Ramos (cell line): Measurements from ENCODE around the gene PARK7.
"Not testable (repeated sequence)": the region's sequence is repeated elsewhere in the genome, so short reads cannot be mapped to it uniquely, and the experiment has no call there.

Experiments used
- in situ Hi-C: fragments of 300-500 bp; cut with MboI; formaldehyde crosslinking; loops from one replicate; pipeline ENCODE4 v1.14.3; 2022; ENCODE audit warnings: low sequenced_read_pairs; ENCODE audit not compliant: unreplicated experiment

The PARK7 gene

DNA sequence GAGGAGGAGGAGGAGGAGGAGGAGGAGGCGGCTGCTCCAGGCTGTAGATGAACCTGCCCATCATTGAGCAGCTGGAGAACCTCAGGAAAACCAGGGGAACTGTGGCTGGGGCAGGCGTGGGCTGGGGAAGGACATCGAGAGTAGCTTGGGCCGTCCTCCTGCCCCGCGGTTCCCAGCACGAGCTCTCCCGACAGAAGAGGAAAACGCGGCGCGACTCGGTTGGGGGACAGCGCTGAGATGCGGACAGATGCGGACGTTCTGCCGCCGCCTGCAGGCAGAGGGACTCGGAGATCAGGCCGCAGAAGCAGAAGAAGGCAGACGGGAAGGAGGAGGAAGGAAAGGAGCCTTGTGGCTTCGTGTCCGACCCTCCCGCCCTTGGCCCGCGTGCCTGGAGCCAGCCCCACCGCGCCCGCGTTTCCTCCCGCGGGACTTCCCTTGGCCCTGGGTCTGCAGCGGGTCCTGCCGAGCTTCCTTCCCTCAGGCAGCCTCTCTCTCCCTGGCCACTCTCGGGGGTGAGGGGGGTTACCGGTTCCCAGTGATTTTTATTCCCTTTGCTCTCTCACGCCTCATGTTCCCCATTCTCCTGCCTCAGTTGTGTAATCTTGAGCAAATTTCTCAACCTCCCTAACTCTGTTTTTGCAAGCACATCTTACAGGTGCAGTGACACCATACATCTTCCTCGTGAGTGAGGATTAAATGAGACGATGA is 19.1 kb upstream of the PARK7 start:
- in situ Hi-C loops: no loop called here

DNA sequence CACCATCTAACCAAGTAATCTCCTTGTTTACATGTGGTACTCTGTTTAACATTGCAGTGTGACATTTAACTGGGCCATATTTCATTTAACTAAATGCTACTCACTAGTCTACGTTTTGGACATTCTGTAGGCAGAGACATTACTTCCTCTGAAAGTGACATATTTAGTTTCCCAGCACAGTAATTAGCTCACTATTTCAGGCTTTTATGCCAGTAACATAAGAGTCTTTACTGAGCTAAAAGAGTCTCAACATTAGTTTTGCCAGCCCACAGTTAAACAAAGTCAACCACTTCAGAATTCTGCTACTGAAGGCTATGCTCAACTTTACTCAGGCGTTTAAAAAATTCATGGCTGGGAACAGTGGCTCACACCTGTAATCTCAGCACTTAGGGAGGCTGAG is 18.3 kb upstream of the PARK7 start:
- in situ Hi-C loops: no loop called here

DNA sequence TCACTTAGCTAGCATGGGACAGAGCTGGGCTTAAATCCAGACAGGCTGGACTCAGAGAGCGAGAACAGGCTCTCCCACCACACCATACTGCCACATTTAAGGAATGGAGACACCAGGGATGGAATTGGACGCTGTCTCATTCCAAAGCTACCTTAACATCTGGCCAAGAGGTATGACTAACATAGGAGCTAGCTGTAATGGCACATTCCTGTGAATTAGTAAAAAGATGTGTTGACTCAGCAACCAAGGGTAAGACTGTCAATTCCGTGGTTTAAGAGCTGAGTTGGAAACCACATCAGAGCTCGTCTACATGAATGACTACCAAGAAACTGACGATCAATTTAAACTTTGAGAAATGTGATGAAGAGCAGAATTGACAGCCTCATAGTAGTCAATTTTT is 12.6 kb upstream of the PARK7 start:
- in situ Hi-C loops: no loop called here

DNA sequence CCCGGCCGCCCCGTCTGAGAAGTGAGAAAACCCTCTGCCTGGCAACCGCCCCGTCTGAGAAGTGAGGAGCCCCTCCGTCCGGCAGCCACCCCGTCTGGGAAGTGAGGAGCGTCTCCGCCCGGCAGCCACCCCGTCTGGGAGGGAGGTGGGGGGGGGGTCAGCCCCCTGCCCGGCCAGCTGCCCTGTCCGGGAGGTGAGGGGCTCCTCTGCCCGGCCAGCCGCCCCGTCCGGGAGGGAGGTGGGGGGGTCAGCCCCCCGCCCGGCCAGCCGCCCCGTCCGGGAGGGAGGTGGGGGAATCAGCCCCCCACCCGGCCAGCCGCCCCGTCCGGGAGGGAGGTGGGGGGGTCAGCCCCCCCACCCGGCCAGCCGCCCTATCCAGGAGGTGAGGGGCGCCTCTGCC is 8.7 kb upstream of the PARK7 start:
- in situ Hi-C loops: not testable (repeated sequence)

DNA sequence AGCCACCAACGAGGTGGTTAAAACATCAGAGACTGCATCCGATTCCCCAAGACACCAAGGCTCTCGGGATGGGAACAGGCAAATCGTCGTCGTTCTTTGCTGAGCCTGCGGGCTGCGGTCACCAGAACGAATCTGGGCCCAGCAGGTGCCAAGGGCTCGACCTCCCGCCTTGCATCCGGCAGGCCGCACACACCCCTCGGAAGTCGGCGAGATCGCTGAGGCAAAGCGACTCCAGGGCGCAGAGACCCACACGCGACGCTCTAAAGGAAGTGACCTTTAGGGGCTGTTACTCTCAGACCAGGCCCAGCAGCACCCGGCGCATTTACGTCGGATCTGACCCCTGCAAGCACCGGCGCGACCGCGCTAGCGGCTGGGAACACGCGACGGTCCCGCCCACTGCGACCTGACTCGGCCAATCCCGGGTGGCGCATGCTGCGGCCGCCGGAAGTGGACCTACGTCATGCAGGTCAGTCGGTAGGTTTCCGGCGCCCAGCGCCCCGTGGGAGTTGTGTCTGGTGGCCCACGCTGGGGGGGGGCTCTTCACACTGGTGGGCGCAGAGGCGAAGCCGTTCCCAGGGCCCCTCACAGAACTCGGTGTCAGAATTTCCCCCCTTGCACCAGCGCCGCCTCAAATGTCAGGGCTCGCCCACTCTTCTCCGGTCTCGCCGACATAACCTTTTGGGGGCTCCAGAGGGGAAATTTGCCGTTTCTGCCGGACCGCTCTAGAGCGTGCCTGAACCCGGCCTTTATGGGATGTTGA is 7.5 kb upstream of the PARK7 start:
- in situ Hi-C loops: no loop called here

DNA sequence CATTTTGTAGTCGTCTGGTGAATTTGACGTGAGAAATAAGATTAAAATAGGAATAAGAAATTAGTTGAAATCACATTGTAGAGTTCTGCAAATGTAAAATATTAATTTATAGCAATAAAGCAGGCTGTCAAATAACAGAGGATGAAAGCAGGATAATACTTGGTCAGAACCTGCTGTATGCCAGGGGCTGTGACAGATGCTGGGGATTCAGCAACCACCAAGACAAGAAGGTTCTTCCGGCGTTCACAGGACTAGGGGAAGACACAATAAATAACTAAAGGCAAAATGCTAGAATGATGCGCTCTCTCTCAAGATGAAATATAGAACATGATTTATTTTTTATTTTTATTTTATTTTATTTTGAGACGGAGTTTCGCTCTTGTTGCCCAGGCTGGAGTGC is 6.8 kb upstream of the PARK7 start:
- in situ Hi-C loops: no loop called here

DNA sequence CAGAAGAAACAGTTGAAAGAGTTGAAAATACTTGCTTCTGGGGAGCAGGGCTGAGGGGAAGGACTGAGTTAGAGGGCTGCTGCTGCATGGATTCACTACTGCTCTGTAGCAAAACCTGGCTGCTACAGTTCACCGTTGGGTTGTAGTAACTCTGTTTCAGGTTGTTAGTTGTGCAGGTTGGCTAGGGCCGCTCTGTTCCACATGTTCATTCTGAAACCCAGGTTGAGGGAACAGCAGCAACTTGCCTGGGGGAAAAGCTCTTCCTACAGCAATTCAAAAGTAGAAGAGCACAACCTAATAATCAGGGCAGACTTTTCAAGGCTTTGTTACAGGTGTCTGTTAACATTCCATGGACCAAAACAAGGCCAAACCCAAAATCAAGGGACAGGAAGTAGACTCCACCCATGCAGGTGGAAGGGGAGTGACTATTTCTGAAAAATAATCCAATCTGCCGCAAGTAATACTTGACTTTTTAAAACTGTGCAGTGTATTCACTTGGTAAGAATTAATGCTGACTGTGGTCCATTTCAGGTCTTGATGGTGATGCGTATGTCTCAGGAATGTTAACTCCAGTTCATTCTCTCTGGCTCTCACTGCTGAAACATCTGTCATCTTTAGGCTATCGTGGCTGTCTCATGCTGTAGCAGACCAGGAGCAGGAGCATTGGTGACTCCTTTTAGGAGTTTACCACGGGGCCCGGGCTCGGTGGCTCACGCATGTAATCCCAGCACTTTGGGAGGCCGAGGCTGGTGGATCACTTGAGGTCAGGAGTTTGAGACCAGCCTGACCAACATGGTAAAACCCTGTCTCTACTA is 5.1 kb upstream of the PARK7 start:
- in situ Hi-C loops: no loop called here

DNA sequence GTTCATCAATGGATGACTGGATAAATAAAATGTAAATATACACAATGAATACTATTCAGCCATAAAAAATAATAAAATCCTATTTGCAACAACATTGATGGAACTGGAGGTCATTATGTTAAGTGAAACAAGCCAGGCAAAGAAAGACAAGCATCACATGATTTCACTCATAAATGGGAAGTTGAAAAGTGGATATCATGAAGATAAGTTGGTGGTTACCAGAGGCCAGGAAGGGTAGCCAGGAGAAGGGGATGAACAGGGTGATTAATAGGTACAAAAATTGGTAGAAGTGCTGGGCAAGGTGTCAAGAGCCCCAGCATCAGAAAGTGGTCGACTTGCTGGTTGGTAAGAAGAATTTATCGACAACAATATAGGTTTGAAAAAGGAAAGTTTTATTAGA is 1.3 kb upstream of the PARK7 start:
- in situ Hi-C loops: no loop called here

DNA sequence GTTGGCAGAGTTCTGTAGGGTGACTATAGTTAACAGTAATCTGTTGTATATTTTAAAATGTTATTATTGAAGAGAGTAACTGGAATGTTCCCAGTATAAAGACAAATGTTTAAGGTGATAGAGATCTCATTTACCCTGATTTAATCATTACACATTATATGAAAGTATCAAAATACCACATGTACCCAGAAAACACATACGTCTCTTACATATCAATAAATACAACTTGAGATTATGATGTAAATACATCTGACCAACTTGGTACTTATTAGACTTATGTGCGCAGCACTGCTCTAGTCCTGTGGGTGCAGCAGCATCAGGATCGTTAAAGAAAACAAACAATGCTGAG is 670 bp upstream of the PARK7 start:
- in situ Hi-C loops: no loop called here

DNA sequence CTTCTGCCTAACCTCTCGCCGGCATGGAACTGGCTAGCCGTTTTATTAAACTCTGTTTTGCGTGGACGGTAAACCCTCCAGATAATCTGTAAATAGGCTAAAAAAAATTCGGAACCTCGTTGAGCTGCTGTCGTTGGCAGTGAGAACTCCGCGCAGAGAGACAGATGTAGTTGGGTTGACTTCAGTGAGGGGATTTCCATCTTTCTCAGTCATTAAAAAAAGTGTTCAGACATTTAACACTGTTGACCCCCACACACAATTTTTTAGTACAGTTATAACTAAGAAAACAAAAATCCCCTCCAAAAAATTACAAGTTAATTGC is 464 bp downstream of the PARK7 start:
- in situ Hi-C loops: no loop called here

DNA sequence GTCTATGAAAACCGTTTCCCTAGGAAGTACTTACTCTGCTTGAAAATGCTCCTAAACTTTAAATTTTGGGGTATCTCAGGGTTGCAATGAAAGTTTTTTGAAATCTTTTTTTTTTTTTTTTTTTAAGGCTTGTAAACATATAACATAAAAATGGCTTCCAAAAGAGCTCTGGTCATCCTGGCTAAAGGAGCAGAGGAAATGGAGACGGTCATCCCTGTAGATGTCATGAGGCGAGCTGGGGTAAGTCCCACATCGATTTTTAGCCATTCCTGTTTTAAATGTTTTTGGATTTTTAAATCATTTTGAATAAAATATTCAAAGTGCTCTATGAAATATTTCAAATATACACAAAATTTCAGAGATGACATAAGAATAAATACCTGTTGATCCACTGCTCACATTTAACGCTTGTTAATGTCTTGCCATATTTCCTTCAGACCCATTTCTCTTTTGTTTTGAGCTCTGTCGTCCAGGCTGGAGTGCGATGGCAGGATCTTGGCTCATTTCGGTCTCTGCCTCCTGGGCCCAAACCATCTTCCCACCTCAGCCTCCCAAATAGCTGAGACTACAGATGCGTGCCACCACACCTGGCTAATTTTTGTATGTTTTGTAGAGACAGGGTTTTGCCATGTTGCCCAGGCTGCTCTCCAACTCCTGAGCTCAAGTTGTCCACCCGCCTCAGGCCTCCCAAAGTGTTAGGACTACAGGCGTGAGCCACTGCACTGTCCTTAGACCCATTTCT is 1.3 kb downstream of the PARK7 start:
- in situ Hi-C loops: no loop called here

DNA sequence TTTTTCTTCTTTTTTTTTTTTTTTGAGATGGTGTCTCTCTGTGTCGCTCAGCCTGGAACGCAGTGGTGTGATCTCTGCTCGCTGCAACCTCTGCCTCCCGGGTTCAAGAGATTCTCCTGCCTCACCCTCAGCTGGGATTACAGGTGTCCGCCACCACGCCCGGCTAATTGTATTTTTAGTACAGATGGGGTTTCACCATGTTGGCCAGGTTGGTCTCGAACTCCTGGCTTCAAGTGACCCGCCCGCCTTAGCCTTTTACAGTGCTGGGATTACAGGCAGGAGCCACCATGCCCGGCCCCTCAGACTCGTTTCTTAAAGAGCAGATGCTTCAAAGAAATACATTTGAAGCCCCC is 1.8 kb downstream of the PARK7 start:
- in situ Hi-C loops: not testable (repeated sequence)

DNA sequence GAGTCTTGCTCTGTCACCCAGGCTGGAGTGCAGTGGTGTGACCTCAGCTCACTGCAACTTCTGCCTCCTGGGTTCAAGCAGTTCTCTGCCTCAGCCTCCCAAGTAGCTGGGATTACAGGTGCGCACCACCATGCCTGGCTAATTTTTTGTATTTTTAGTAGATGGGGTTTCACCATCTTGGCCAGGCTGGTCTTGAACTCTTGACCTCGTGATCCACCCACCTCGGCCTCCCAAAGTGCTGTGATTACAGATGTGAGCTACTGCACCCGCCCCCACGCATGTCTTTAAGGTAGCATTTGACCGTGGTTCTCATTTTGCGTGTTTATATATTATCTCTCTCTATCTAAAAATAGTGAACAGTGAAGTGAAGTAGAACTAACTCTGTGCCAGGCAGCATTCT is 2.3 kb downstream of the PARK7 start:
- in situ Hi-C loops: not testable (repeated sequence)

DNA sequence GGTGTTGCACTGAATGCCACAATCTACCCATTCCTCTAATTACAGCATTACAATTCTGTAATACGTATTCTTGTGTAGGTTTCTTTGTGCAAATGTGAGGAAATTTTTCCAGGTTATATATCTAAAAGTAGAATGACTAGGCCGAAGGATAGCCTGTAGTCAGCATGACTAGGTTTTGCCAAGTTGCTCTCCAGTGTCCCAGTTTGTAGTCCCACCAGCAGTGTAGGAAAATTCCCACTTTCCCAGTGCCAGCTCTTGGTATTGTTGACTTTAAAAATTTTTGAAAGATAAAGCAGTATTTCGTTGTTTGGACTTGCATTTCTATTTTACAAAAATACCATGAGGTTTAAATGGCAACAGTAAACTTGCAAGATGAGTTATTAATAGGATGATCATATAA is 3.0 kb downstream of the PARK7 start:
- in situ Hi-C loops: no loop called here

DNA sequence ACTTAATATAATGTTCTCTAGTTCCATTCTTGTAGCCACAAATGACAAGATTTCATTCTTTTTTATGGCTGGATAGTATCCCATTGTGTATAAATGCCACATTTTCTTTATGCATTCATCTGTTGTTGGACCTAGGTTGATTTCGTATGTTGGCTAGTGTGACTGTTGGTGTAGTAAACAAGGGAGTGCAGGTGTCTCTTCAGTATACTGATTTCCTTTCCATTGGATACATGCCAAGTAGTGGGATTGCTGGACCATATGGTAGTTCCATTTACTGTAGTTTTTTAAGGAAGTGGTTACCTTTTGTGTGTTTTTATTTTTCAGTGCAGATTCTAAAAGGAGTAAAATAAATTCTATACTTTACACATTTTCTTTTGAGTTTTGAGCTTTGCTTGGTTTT is 5.7 kb downstream of the PARK7 start:
- in situ Hi-C loops: no loop called here

DNA sequence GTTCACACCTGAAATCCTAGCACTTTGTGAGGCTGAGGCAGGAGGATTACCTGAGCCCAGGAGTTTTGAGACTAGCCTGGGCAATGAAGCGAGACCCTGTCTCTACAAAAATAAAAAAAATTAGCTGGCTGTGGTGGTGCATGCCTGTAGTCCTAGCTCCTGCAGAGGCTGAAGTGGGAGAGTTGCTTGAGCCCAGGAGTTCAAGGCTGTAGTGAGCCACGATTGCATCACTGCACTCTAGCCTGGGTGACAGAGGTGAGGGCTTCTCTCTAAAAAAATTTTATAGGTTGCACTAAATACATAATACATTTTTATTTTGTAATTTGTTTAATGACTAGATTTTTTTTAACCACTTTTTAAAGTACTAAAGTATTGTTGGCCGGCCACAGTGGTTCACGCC is 6.1 kb downstream of the PARK7 start:
- in situ Hi-C loops: no loop called here

DNA sequence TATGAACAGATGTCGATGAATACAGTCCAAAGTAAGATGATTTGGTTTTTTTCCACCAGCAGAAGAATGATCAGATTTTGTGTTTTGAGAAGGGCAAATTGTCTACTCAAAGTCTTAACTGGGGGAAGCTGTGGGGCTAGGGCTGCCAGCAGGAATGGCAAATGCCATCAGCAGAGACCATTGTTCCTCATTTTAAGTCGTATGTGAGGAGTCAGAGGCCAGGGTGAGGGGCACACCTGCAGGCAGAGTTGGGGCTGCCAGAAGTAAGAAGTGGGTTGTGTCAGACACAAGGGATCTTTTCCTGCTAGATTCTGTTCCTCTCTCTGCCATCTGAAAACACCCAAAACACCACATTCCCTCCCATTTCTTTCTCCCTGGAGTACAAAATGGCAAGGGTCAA is 8.7 kb downstream of the PARK7 start:
- in situ Hi-C loops: no loop called here

DNA sequence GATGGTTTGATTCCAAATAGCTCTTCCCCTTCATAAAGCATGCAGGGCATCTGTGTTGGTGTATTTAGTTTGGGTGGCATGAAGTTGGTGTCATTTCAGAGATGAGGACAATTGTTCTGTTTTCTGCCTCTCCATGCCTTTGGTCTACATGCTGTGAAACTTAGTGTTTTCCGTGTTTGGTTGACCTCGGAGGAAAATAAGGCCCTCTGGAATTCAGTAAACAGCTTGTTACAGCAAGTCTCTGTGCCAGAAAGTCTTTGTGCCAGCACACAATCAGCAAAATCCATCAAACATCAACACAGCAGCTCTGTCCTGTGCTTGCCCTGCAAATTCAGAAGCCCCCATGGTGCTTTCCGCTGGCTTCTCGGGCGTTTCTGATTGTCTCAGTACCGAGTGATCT is 9.5 kb downstream of the PARK7 start:
- in situ Hi-C loops: no loop called here

DNA sequence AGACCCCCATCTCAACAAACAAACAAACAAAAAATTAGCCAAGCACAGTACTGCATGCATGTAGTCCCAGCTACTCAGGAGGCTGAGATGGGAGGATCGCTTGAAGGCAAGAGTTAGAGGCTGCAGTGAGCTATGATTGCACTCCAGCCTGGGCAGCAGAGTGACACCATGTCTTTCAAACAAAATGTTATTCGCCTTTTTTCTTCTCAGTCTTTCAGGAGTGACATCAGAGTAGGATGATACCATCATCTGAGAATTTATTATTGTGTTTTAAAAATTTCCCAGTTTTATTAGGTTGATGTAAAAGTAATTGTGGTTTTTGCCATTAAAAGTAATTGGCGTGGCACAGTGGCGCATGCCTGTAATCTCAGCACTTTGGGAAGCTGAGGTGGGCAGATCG is 10.8 kb downstream of the PARK7 start:
- in situ Hi-C loops: no loop called here

DNA sequence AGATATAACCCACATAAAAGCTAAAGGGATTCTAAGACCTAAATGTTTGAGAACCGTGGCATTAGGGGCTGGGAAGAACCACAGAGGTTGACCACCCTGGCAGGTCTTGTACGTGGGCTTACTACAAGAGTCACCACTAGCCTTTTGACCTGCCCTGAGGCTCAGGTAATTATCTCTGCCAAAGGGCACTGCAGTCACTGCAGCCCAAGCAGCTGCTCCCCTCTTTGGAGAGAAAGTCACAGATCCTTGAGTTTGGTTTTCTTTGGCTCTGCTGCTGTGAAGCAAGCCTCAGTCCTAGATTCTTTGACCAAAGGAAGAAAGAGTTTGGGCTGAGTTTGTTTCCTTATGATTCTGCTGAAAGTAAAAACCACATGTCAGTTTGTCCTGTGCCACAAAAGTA is 11.6 kb downstream of the PARK7 start:
- in situ Hi-C loops: no loop called here
